MM.1S (cell line): ENCODE results near the gene ERVMER34-1.

Source experiments
- CTCF ChIP-seq: fragments of 300-600 bp; sonication (generic); IDR thresholded peaks from 2 replicates; pipeline ENCODE4 v1.5.1; 2016; ENCODE audit warnings: antibody characterized with exemption, low read length, mixed read lengths
- EZH2 ChIP-seq: fragments of 300-600 bp; sonication (generic); optimal IDR thresholded peaks from 2 replicates; pipeline ENCODE3; 2017; ENCODE audit warnings: low read depth, mild to moderate bottlenecking, antibody characterized with exemption, low read length, mixed read lengths
- EZH2phosphoT487 ChIP-seq: fragments of 300-600 bp; sonication (generic); IDR thresholded peaks from 2 replicates; pipeline ENCODE4 v1.6.1; 2018; ENCODE audit warnings: antibody characterized with exemption, low read length

DNA sequence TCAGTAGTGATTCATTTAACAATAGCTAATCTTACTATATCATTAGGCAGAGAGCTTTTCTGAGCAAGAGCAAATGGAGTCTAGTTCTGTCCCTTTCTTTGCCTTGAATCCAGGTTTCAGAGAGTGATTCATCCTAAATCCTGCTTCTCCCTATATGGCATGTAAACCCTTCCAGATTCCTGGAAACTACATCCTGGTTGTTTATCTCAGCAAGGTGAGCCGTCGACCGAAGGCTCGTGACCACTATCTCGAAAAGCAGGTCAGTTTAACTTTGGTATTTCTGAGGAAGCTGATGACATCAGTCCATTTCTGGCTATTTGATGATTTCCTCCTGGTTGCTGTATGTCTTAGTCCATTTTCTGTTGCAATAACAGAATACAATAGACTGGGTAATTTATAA, 40.7 kb upstream of the ERVMER34-1 start:
- TF ChIP-seq CTCF: no peak
- TF ChIP-seq EZH2phosphoT487: no peak
- TF ChIP-seq EZH2: no peak
